Tibial nerve (tissue), 4 donors: Measurements from ENCODE around the gene CUZD1. TPM values are rescaled to one million over a fixed set of nuclear protein-coding genes. Genes with fewer than 3 reads are reported as not detected.

Experiments used
- DNase-seq, 2 donors: peaks; one replicate each; pipeline ENCODE4 v3.0.0-alpha.2; 2019; ENCODE audit warnings: low spot score in 2 of 2
- H3K27ac ChIP-seq, 4 donors: fragments of 200-600 bp; sonication (generic) in 3 of 4; one replicate each; pipeline ENCODE4 v1.5.1; 2017 to 2019; ENCODE audit warnings: mild to moderate bottlenecking in 1 of 4
- H3K27me3 ChIP-seq, 2 donors: fragments of 200-600 bp; sonication (generic) in 1 of 2; one replicate each; pipeline versions ENCODE4 v1.5.1 to v1.6.0; 2017 to 2019
- H3K36me3 ChIP-seq, 3 donors: fragments of 200-600 bp; sonication (generic); one replicate each; pipeline ENCODE4 v1.5.1; 2018 to 2019
- H3K4me1 ChIP-seq, 4 donors: fragments of 200-600 bp; sonication (generic) in 3 of 4; one replicate each; pipeline ENCODE4 v1.5.1; 2017 to 2019
- H3K4me3 ChIP-seq, 4 donors: fragments of 200-600 bp; sonication (generic) in 3 of 4; one replicate each; pipeline ENCODE4 v1.5.1; 2017 to 2019; ENCODE audit warnings: mild to moderate bottlenecking in 1 of 4, moderate library complexity in 1 of 4
- H3K9me3 ChIP-seq, 4 donors: fragments of 200-600 bp; sonication (generic) in 3 of 4; one replicate each; pipeline ENCODE4 v1.5.1; 2017 to 2019
- EP300 ChIP-seq, 2 donors: sonication (generic); formaldehyde crosslinking; IDR thresholded peaks; one replicate each; pipeline ENCODE4 v1.6.1; 2017; ENCODE audit warnings: antibody characterized with exemption in 2 of 2, mild to moderate bottlenecking in 1 of 2
- POLR2A ChIP-seq, 2 donors: fragments of 450-650 bp; IDR thresholded peaks; one replicate each; pipeline ENCODE4 v1.6.1; 2017; ENCODE audit warnings: antibody characterized with exemption in 2 of 2, mild to moderate bottlenecking in 2 of 2, moderate library complexity in 2 of 2
- WGBS, 2 donors: methylation state at CpG; one replicate each; pipeline ENCODE4 v1.1.5; 2018; 5-methylcytosine and 5-hydroxymethylcytosine counted together
- total RNA-seq, 4 donors: library from RNA; depleted of rRNA; stranded (reverse); fragments of >200 nt; gene quantifications; one replicate each; pipeline ENCODE4 v1.1.0, GENCODE V29; 2016
- TF ChIP-seq, protein P1 (sequence below), 5 experiments: fragments of 200-600 bp in 3 of 5; fragments of 450-650 bp in 2 of 5; sonication (generic) in 3 of 5; IDR thresholded peaks; one replicate each; pipeline ENCODE4 v1.5.1; 2016 to 2019; ENCODE audit warnings: antibody characterized with exemption in 5 of 5, mild to moderate bottlenecking in 3 of 5, moderate library complexity in 2 of 5

CUZD1 gene
- total RNA-seq, 4 donors from 2014 or later: 1.2 to 5.7 (median 1.9) TPM; not detected in 1

- 70 to 77% methylated on average over 4 of the region's 4 CpGs for WGBS, 2 donors
- Histone ChIP-seq H3K4me3 (no peak overlapping the region), H3K27me3 (no peaks in the 10 kb centered on the region), H3K27ac (no peak overlapping the region), H3K9me3 (peaks cover 0 to 13% (median 5%) of the 10 kb centered on the region in 4 donors), H3K36me3 (peaks cover 0 to 56% (median 0%) of the 10 kb centered on the region in 3 donors), H3K4me1 (no peaks in the 10 kb centered on the region)
- TF ChIP-seq, protein P1, sequence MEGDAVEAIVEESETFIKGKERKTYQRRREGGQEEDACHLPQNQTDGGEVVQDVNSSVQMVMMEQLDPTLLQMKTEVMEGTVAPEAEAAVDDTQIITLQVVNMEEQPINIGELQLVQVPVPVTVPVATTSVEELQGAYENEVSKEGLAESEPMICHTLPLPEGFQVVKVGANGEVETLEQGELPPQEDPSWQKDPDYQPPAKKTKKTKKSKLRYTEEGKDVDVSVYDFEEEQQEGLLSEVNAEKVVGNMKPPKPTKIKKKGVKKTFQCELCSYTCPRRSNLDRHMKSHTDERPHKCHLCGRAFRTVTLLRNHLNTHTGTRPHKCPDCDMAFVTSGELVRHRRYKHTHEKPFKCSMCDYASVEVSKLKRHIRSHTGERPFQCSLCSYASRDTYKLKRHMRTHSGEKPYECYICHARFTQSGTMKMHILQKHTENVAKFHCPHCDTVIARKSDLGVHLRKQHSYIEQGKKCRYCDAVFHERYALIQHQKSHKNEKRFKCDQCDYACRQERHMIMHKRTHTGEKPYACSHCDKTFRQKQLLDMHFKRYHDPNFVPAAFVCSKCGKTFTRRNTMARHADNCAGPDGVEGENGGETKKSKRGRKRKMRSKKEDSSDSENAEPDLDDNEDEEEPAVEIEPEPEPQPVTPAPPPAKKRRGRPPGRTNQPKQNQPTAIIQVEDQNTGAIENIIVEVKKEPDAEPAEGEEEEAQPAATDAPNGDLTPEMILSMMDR (IDR thresholded peaks at IDR 0.05): no peak
- TF ChIP-seq EP300 (IDR thresholded peaks at IDR 0.05) (no peak), POLR2A (IDR thresholded peaks at IDR 0.05) (no peak)
- DNase-seq: no peak
Measured at GRCh38 chr10:122838880-122839279, 6.8 kb downstream of the CUZD1 start.

DNA sequence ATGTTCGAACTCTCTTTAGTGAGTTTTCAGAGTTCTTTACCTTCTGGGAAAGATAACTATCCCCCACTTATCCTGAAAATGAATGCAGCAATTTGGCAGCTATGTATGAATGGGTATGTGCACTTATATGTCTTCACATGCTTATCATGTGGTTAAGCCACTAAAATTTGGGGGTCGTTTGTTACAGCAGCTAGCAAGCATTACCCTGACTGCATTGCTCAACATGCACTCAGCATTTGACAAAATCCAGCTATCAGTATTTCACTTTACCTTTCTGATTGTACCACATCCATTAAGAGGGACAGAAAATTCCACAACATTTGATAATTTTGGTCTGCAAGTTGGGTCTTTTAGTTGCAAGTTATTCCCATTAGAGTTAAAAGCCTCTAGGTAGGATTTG is 9.7 kb downstream of the CUZD1 start:
- Histone ChIP-seq H3K4me1 (no peaks in the 10 kb centered on the region), H3K36me3 (peaks cover 0 to 58% (median 0%) of the 10 kb centered on the region in 3 donors), H3K27ac (no peak overlapping the region), H3K9me3 (no peaks in the 10 kb centered on the region), H3K4me3 (no peak overlapping the region), H3K27me3 (no peaks in the 10 kb centered on the region)
- 87 to 92% methylated on average over 2 of the region's 2 CpGs for WGBS, 2 donors
- no peak for DNase-seq
- TF ChIP-seq, protein P1 (IDR thresholded peaks at IDR 0.05): no peak
- no peak for TF ChIP-seq EP300 (IDR thresholded peaks at IDR 0.05)
- TF ChIP-seq POLR2A (IDR thresholded peaks at IDR 0.05): no peak

GRCh38 chr10:122830965-122831353 is 14.7 kb downstream of the CUZD1 start:
- no peak for DNase-seq
- Histone ChIP-seq H3K27ac (no peak overlapping the region), H3K9me3 (no peaks in the 10 kb centered on the region), H3K4me1 (no peaks in the 10 kb centered on the region), H3K36me3 (peaks cover 0 to 27% (median 0%) of the 10 kb centered on the region in 3 donors), H3K4me3 (no peak overlapping the region), H3K27me3 (no peaks in the 10 kb centered on the region)
- WGBS, 2 donors: 75 to 76% methylated on average over 1 of the region's 1 CpG
- TF ChIP-seq POLR2A (IDR thresholded peaks at IDR 0.05): no peak
- TF ChIP-seq, protein P1 (IDR thresholded peaks at IDR 0.05): no peak
- no peak for TF ChIP-seq EP300 (IDR thresholded peaks at IDR 0.05)

DNA sequence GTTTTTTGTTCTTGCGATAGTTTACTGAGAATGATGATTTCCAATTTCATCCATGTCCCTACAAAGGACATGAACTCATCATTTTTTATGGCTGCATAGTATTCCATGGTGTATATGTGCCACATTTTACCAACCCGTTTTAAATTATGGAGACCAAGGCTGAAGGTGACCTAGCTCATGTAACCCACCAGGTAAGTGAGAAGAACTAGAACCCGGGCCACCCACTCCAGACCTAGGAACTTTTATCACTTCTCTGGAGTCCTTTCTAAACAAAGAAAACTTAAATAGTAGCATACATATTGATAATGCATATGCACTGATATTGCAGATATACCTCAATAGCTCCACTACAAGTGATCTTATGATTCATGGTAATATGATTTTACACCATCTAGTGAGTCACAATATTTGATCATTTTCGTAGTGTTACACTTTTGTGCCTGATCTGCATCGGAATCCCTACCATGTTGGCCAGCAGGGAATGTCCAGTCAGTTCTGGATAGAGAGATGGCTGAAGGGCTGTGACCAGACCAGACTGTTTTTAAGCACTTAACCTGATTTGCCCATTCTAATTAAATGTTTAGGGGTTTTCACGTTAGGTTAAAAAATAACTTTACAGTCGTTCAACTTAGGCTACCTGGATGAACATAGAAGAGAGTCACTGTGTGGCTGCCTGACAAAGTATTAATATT is 15.2 kb downstream of the CUZD1 start:
- 92 to 95% methylated on average over 6 to 7 of the region's 7 CpGs for WGBS, 2 donors
- Histone ChIP-seq H3K4me1 (no peaks in the 10 kb centered on the region), H3K4me3 (no peak overlapping the region), H3K27me3 (no peaks in the 10 kb centered on the region), H3K36me3 (peaks cover 0 to 23% (median 0%) of the 10 kb centered on the region in 3 donors), H3K27ac (no peak overlapping the region), H3K9me3 (no peaks in the 10 kb centered on the region)
- DNase-seq: no peak
- TF ChIP-seq, protein P1 (IDR thresholded peaks at IDR 0.05): no peak
- TF ChIP-seq EP300 (IDR thresholded peaks at IDR 0.05): no peak
- no peak for TF ChIP-seq POLR2A (IDR thresholded peaks at IDR 0.05)

- no peaks in the 10 kb centered on the region for H3K9me3 ChIP-seq
- H3K36me3 ChIP-seq: peaks cover 0 to 14% (median 0%) of the 10 kb centered on the region in 3 donors
- DNase-seq: no peak
- TF ChIP-seq POLR2A (IDR thresholded peaks at IDR 0.05): no peak
- TF ChIP-seq EP300 (IDR thresholded peaks at IDR 0.05): no peak
- TF ChIP-seq, protein P1 (IDR thresholded peaks at IDR 0.05): no peak
- H3K4me3 ChIP-seq: no peak overlapping the region
- H3K27me3 ChIP-seq: no peaks in the 10 kb centered on the region
- 75 to 83% methylated on average over 8 of the region's 8 CpGs for WGBS, 2 donors
- no peak overlapping the region for H3K27ac ChIP-seq
- H3K4me1 ChIP-seq: no peaks in the 10 kb centered on the region
Measured at GRCh38 chr10:122829454-122829853, 16.2 kb downstream of the CUZD1 start.
